ENCODE results near the gene PBRM1. TPM values are rescaled to one million over a fixed set of nuclear protein-coding genes. Genes with fewer than 3 reads are reported as not detected.

Gene PBRM1
- total and polyA plus RNA-seq, 2 of the 13 experiments (the other 11 are each of a cell fraction or from before 2014, with no cell fraction given), result 10.9 to 33.2 TPM

GRCh38 chr3:52563984-52564383 is 121.7 kb downstream of the PBRM1 start (continued):
- no peak for TF ChIP-seq HES4 (CRISPR knock-in tag; IDR thresholded peaks at IDR 0.05; ENCODE audit: borderline replicate concordance)

- intact Hi-C loops (cut with micrococcal nuclease; ENCODE audit: unreplicated experiment), result no loop called here
- no peaks in the 10 kb centered on the region for H3K79me2 ChIP-seq (ENCODE audit: insufficient read depth, low read length)
- no peaks in the 10 kb centered on the region for H3K27me3 ChIP-seq (ENCODE audit: control insufficient read depth in 1 of 2, insufficient read depth in 2 of 2, low read length in 2 of 2)
- ChIA-PET POLR2A (no interaction called here), CTCF (ENCODE audit: low intra/inter-chr PET ratio, low total read pairs) (no interaction called here)
- no peaks in the 10 kb centered on the region for H4K20me1 ChIP-seq (ENCODE audit: insufficient read depth, low read length)
- DNase-seq (ENCODE audit: low spot score) (no peak), ATAC-seq (no peak), FAIRE-seq (no peak)
- H2AFZ ChIP-seq (ENCODE audit: low read length), result no peak overlapping the region
- no peak overlapping the region for H3K4me2 ChIP-seq (ENCODE audit: low read depth, low read length)
- no TSS peak for BruUV-seq (replicated peaks)
- H3K9me3 ChIP-seq (ENCODE audit: low read length), result no peaks in the 10 kb centered on the region
- no peak overlapping the region for H3K9ac ChIP-seq (ENCODE audit: insufficient read depth, low read depth, low read length)
- 72% methylated on average over 4 of the region's 4 CpGs for WGBS (ENCODE audit: low lambda C conversion rate)
- peaks cover 14 to 72% of the 10 kb centered on the region in 2 experiments; a peak in 4 of 5 replicates for H3K36me3 ChIP-seq (replicated peaks in 1 of 2; ENCODE audit: control insufficient read depth in 1 of 2, insufficient read depth in 2 of 2, low read length in 2 of 2)
- H3K4me1 ChIP-seq (ENCODE audit: insufficient read depth, low read length), result no peaks in the 10 kb centered on the region
- no peak overlapping the region for H3K27ac ChIP-seq (ENCODE audit: extremely low read length, insufficient read depth, low read length)
- in situ Hi-C loops (cut with HindIII; ENCODE audit: extremely low pct_ligation_motif_present, low pct_unique_long_range_greater_than_20kb), result no loop called here
- no peak overlapping the region for H3K4me3 ChIP-seq (replicated peaks in 1 of 3; ENCODE audit: insufficient read depth in 1 of 3, low read depth in 2 of 3, low read length in 3 of 3)
- TF ChIP-seq RNF219 (CRISPR knock-in tag; IDR thresholded peaks at IDR 0.05), result no peak
- TF ChIP-seq ZNF629 (CRISPR knock-in tag; conservative IDR thresholded peaks at IDR 0.05), result no peak
- TF ChIP-seq PAXIP1 (CRISPR knock-in tag; conservative IDR thresholded peaks at IDR 0.05), result no peak
- no peak for TF ChIP-seq DR1 (CRISPR knock-in tag; IDR thresholded peaks at IDR 0.05)
- no peak for TF ChIP-seq NFE2L2 (IDR thresholded peaks at IDR 0.05; ENCODE audit: low read length)
- no peak for TF ChIP-seq PBX3 (CRISPR knock-in tag; IDR thresholded peaks at IDR 0.05; ENCODE audit: borderline replicate concordance)
- TF ChIP-seq ZNF382 (CRISPR knock-in tag; IDR thresholded peaks at IDR 0.05; ENCODE audit: borderline replicate concordance), result no peak
- no peak for TF ChIP-seq ZNF564 (CRISPR knock-in tag; IDR thresholded peaks at IDR 0.05)
- TF ChIP-seq TEAD3 (CRISPR knock-in tag; optimal IDR thresholded peaks at IDR 0.05; ENCODE audit: borderline replicate concordance), result no peak
- no peak for TF ChIP-seq ZNF558 (CRISPR knock-in tag; IDR thresholded peaks at IDR 0.05; ENCODE audit: borderline replicate concordance)
- no peak for TF ChIP-seq GABPB1 (CRISPR knock-in tag; IDR thresholded peaks at IDR 0.05)
- TF ChIP-seq MAX (IDR thresholded peaks at IDR 0.05), result no peak
- TF ChIP-seq CSRNP1 (CRISPR knock-in tag; IDR thresholded peaks at IDR 0.05), result no peak
Measured at GRCh38 chr3:52561028-52561747, 124.5 kb downstream of the PBRM1 start.
